HCT116 (cell line): ENCODE measurements around the gene CYTL1. TPM values are rescaled to one million over a fixed set of nuclear protein-coding genes. Genes with fewer than 3 reads are reported as not detected.
"Not testable (repeated sequence)": the region's sequence is repeated elsewhere in the genome, so short reads cannot be mapped to it uniquely, and the experiment has no call there.

Experiments used
- ATAC-seq: fragments of 200-7000 bp; cut with Tn5 transposase; 2 replicates; pipeline ENCODE4 v1.9.1; 2020; ENCODE audit warnings: mild to moderate bottlenecking, moderate library complexity
- BruUV-seq: library from RNA; stranded (reverse); fragments of 400-500 nt; replicated peaks from 2 replicates; lab custom pipeline; 2021; lab: Mats Ljungman, UMichigan
- CTCF ChIA-PET: fragments of 300-600 bp; sonication (Branson Sonifier 250); formaldehyde crosslinking; loops from one replicate; lab custom pipeline; 2021; ENCODE audit warnings: antibody characterized with exemption; lab: Charles Lee
- POLR2A ChIA-PET: fragments of 300-600, 350-600 bp; sonication (Branson Sonifier 250); formaldehyde crosslinking; loops from one replicate; lab custom pipeline; 2021; ENCODE audit warnings: antibody characterized with exemption; lab: Charles Lee
- RAD21 ChIA-PET, 2 experiments: fragments of 300-600 bp; sonication (Branson Sonifier 250); formaldehyde crosslinking; loops; one replicate each; lab custom pipeline; 2023; ENCODE audit warnings: low total read pairs in 2 of 2; ENCODE audit not compliant: uncharacterized antibody in 2 of 2, unreplicated experiment in 2 of 2, low non-redundant PET in 1 of 2; lab: Charles Lee
- DNase-seq: peaks from one replicate; pipeline ENCODE4 v3.0.0-alpha.2; 2010; ENCODE audit warnings: low read depth, low spot score
- H2AFZ ChIP-seq: fragments of 200-600 bp; shearing (Covaris generic), sonication (generic); 2 replicates; pipeline ENCODE4 v1.6.1; 2017; ENCODE audit warnings: low read depth, mixed run types, mixed read lengths, antibody characterized with exemption, low read length; ENCODE audit not compliant: poor library complexity, severe bottlenecking
- H3K27ac ChIP-seq: 2 replicates; pipeline ENCODE4 v1.5.1; 2012; ENCODE audit warnings: low read depth, low read length
- H3K27me3 ChIP-seq: fragments of 200-600 bp; sonication (generic); 2 replicates; pipeline ENCODE4 v1.6.1; 2016; ENCODE audit warnings: mixed run types, low read length, mixed read lengths; ENCODE audit not compliant: insufficient read depth
- H3K36me3 ChIP-seq, 2 experiments: fragments of 200-500 bp in 1 of 2; fragments of 200-600 bp in 1 of 2; sonication (Bioruptor generic) in 1 of 2; sonication (generic) in 1 of 2; 2 replicates each; pipeline versions ENCODE4 v1.5.1 to v1.6.1; 2014 to 2016; ENCODE audit warnings: low read length in 2 of 2, inconsistent platforms in 1 of 2, mixed read lengths in 1 of 2, mixed run types in 1 of 2; ENCODE audit not compliant: insufficient read depth in 2 of 2, control insufficient read depth in 1 of 2
- H3K4me1 ChIP-seq, 2 experiments: fragments of 200-600 bp in 1 of 2; sonication (generic) in 1 of 2; 2 replicates each; pipeline versions ENCODE4 v1.5.1 to v1.6.1; 2012 to 2017; ENCODE audit warnings: low read length in 2 of 2, inconsistent platforms in 1 of 2, mild to moderate bottlenecking in 1 of 2, mixed read lengths in 1 of 2, mixed run types in 1 of 2, moderate library complexity in 1 of 2; ENCODE audit not compliant: insufficient read depth in 2 of 2, control insufficient read depth in 1 of 2
- H3K4me2 ChIP-seq: fragments of 200-600 bp; sonication (generic); 2 replicates; pipeline ENCODE4 v1.6.1; 2017; ENCODE audit warnings: mixed run types, low read length, mixed read lengths
- H3K4me3 ChIP-seq, 2 experiments: fragments of 200-600 bp in 1 of 2; sonication (generic) in 1 of 2; replicated peaks in 1 of 2; 2 replicates each; pipeline ENCODE4 v1.5.1; 2011 to 2016; ENCODE audit warnings: low read length in 2 of 2, control low read depth in 1 of 2, low read depth in 1 of 2, mild to moderate bottlenecking in 1 of 2, mixed read lengths in 1 of 2, mixed run types in 1 of 2
- H3K79me2 ChIP-seq: fragments of 200-600 bp; sonication (generic); 2 replicates; pipeline ENCODE4 v1.6.1; 2017; ENCODE audit warnings: mild to moderate bottlenecking, mixed run types, low read length, moderate library complexity, mixed read lengths; ENCODE audit not compliant: insufficient read depth
- H3K9ac ChIP-seq: fragments of 200-600 bp; sonication (generic); 2 replicates; pipeline ENCODE4 v1.6.1; 2016; ENCODE audit warnings: low read length, mixed read lengths
- H3K9me2 ChIP-seq: fragments of 200-600 bp; sonication (generic), shearing (Covaris generic); 2 replicates; pipeline ENCODE4 v1.6.1; 2017; ENCODE audit warnings: mixed run types, mild to moderate bottlenecking, moderate library complexity; ENCODE audit not compliant: insufficient read depth
- H3K9me3 ChIP-seq, 2 experiments: fragments of 200-500 bp in 1 of 2; fragments of 200-600 bp in 1 of 2; sonication (Bioruptor generic) in 1 of 2; sonication (generic) in 1 of 2; 2 replicates each; pipeline ENCODE4 v1.6.1; 2014 to 2017; ENCODE audit warnings: low read length in 2 of 2, mixed read lengths in 2 of 2, inconsistent platforms in 1 of 2, low read depth in 1 of 2, mild to moderate bottlenecking in 1 of 2, mixed run types in 1 of 2, moderate library complexity in 1 of 2; ENCODE audit not compliant: control insufficient read depth in 1 of 2, insufficient read depth in 1 of 2
- H4K20me1 ChIP-seq: fragments of 200-600 bp; sonication (generic), shearing (Covaris generic); 2 replicates; pipeline ENCODE4 v1.6.1; 2017; ENCODE audit warnings: mixed run types, mild to moderate bottlenecking, moderate library complexity; ENCODE audit not compliant: insufficient read depth
- CBX3 ChIP-seq: IDR thresholded peaks from 2 replicates; pipeline ENCODE4 v1.6.1; 2012; ENCODE audit warnings: low read depth
- EZH2 ChIP-seq: fragments of 200-600 bp; sonication (generic); IDR thresholded peaks from 2 replicates; pipeline ENCODE4 v1.6.1; 2017; ENCODE audit warnings: antibody characterized with exemption, mixed run types
- FOSL1 ChIP-seq: IDR thresholded peaks from 2 replicates; pipeline ENCODE4 v1.6.1; 2012; ENCODE audit warnings: low read depth
- JUND ChIP-seq: IDR thresholded peaks from 2 replicates; pipeline ENCODE4 v1.6.1; 2012
- POLR2A ChIP-seq: IDR thresholded peaks from 2 replicates; pipeline ENCODE4 v1.7.0; 2011; ENCODE audit warnings: borderline replicate concordance; ENCODE audit not compliant: insufficient read depth, insufficient read length; ENCODE audit errors: extremely low read depth
- RAD21 ChIP-seq: IDR thresholded peaks from 2 replicates; pipeline ENCODE4 v1.6.1; 2012; ENCODE audit warnings: low read depth, mild to moderate bottlenecking
- SP1 ChIP-seq: IDR thresholded peaks from 2 replicates; pipeline ENCODE4 v1.6.1; 2012; ENCODE audit warnings: low read depth
- ZFX ChIP-seq: fragments of 450-650 bp; IDR thresholded peaks from 2 replicates; pipeline ENCODE4 v1.6.1; 2017
- intact Hi-C: fragments of 100-400 bp; cut with micrococcal nuclease; formaldehyde crosslinking; loops from 2 replicates; pipeline ENCODE4 v1.10.0; 2022
- total RNA-seq: library from RNA; stranded (reverse); gene quantifications from one replicate; pipeline ENCODE4 v1.2.1, GENCODE V29; 2021; ENCODE audit not compliant: unreplicated experiment
- TF ChIP-seq, protein P1 (sequence below): IDR thresholded peaks from 2 replicates; pipeline ENCODE4 v1.6.1; 2011; ENCODE audit warnings: mild to moderate bottlenecking, low read length, moderate library complexity; ENCODE audit not compliant: insufficient replicate concordance; ENCODE audit errors: extremely low read depth

Gene CYTL1
- total RNA-seq, 1 experiment from 2014 or later, result not detected

DNA sequence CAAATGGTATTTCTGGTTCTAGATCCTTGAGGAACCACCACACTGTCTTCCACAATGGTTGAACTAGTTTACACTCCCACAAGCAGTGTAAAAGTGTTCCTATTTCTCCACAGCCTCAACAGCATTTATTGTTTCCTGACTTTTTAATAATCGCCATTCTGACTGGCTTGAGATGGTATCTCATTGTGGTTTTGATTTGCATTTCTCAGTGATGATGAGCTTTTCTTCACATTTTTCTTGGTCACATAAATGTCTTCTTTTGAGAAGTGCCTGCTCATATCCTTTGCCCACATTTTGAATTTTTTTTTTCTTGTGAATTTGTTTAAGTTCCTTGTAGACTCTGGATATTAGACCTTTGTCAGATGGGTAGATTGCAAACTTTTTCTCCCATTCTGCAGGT lies 22.3 kb downstream of the CYTL1 start:
- H3K36me3 ChIP-seq, BruUV-seq, RAD21 ChIA-PET, H3K27ac ChIP-seq, H3K9me3 ChIP-seq, ATAC-seq, H3K9me2 ChIP-seq, H3K4me1 ChIP-seq, POLR2A ChIA-PET, H3K79me2 ChIP-seq, H3K4me3 ChIP-seq, H4K20me1 ChIP-seq, H3K9ac ChIP-seq, H2AFZ ChIP-seq, H3K4me2 ChIP-seq, CTCF ChIA-PET, DNase-seq: not testable (repeated sequence)
- intact Hi-C loops, result loop anchor here (5.0 to 10.0 kb wide), 3 partner anchors 322 to 815 kb away; no protein-coding TSS in a partner anchor
- H3K27me3 ChIP-seq, result peaks cover 20% of the 10 kb centered on the region; the same call in 1 of the 2 replicates

DNA sequence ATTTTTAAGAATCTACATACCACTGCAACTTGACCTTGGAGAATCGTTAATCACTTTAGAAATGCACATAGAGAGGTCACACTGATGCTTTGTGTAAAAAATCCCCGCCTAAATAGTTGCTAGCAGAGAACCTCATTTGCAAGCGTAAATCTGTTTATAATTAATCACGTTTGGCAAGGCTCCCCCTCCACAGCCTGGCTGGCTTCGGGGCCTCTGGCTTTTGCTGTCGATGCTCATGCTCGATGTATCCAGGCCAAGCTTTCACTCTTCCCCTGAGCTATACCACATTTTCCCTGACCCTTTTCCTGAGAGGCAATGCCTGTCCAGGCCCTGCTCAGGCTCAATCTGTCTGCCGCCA lies 23.4 kb downstream of the CYTL1 start:
- Histone ChIP-seq H3K4me1 (peaks cover 6 to 14% of the 10 kb centered on the region in 2 experiments; a peak in 3 of 4 replicates), H3K4me2 (no peak overlapping the region), H2AFZ (no peak overlapping the region), H3K4me3 (no peak overlapping the region), H3K9me2 (no peaks in the 10 kb centered on the region), H3K27me3 (peaks cover 16% of the 10 kb centered on the region; the same call in 1 of the 2 replicates), H3K9ac (no peak overlapping the region), H3K27ac (no peak overlapping the region), H4K20me1 (no peaks in the 10 kb centered on the region)
- ChIA-PET POLR2A (no interaction called here), CTCF (no interaction called here), RAD21 (no interaction called here)
- intact Hi-C loops, result loop anchor here (1.0 to 10.0 kb wide), 7 partner anchors 146 to 816 kb away; no protein-coding TSS in a partner anchor
- no TSS peak for BruUV-seq
- TF ChIP-seq CBX3 (no peak), ZFX (no peak), EZH2 (no peak), POLR2A (no peak), SP1 (no peak), JUND (no peak), FOSL1 (no peak), RAD21 (no peak)
- TF ChIP-seq, protein P1, sequence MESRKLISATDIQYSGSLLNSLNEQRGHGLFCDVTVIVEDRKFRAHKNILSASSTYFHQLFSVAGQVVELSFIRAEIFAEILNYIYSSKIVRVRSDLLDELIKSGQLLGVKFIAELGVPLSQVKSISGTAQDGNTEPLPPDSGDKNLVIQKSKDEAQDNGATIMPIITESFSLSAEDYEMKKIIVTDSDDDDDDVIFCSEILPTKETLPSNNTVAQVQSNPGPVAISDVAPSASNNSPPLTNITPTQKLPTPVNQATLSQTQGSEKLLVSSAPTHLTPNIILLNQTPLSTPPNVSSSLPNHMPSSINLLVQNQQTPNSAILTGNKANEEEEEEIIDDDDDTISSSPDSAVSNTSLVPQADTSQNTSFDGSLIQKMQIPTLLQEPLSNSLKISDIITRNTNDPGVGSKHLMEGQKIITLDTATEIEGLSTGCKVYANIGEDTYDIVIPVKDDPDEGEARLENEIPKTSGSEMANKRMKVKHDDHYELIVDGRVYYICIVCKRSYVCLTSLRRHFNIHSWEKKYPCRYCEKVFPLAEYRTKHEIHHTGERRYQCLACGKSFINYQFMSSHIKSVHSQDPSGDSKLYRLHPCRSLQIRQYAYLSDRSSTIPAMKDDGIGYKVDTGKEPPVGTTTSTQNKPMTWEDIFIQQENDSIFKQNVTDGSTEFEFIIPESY, result no peak
- TF ChIP-seq, all 23 proteins: peak for 0
- DNase-seq (no peak), ATAC-seq (no peak)
- Histone ChIP-seq H3K79me2 (no peaks in the 10 kb centered on the region), H3K9me3 (no peaks in the 10 kb centered on the region), H3K36me3 (no peaks in the 10 kb centered on the region)
